ENCODE data around the gene PRR3. TPM values are rescaled to one million over a fixed set of nuclear protein-coding genes. Genes with fewer than 3 reads are reported as not detected.
"Not testable (repeated sequence)": the region's sequence is repeated elsewhere in the genome, so short reads cannot be mapped to it uniquely, and the experiment has no call there.

PRR3 gene
- total and polyA plus RNA-seq, 4 donors: 2.1 to 3.2 (median 2.4) TPM

- no peaks in the 10 kb centered on the region for H3K4me1 ChIP-seq (ENCODE audit: control insufficient read depth in 4 of 4, insufficient read depth in 4 of 4, low read length in 3 of 4)
- H3K27ac ChIP-seq (ENCODE audit: low read depth in 1 of 2, low read length in 2 of 2): no peak overlapping the region
- H3K9ac ChIP-seq (ENCODE audit: low read depth in 1 of 2, low read length in 2 of 2): no peak overlapping the region
- no peaks in the 10 kb centered on the region for H3K9me3 ChIP-seq (ENCODE audit: control insufficient read depth in 4 of 4, low read length in 3 of 4)
- WGBS: 75% methylated on average over 1 of the region's 1 CpG
- no peak for DNase-seq (ENCODE audit: low spot score)
- no peak for TF ChIP-seq HNF4G (IDR thresholded peaks at IDR 0.05)
- no peak for TF ChIP-seq NR2F2 (IDR thresholded peaks at IDR 0.05)
- no peak for TF ChIP-seq SP1 (IDR thresholded peaks at IDR 0.05)
- no peak for TF ChIP-seq CTCF (IDR thresholded peaks at IDR 0.05; ENCODE audit: low read depth, low read length, missing input control)
- no peak for TF ChIP-seq EGR1 (IDR thresholded peaks at IDR 0.05; ENCODE audit: low read depth in 2 of 2)
- no peak for TF ChIP-seq YY1 (IDR thresholded peaks at IDR 0.05)
- H3K4me3 ChIP-seq (ENCODE audit: low read depth in 1 of 3, low read length in 3 of 3): no peak overlapping the region
- no peaks in the 10 kb centered on the region for H3K27me3 ChIP-seq (ENCODE audit: control insufficient read depth in 4 of 4, insufficient read depth in 4 of 4, low read length in 3 of 4)
- peaks cover 8 to 54% (median 44%) of the 10 kb centered on the region in 4 donors for H3K36me3 ChIP-seq (ENCODE audit: control insufficient read depth in 4 of 4, insufficient read depth in 3 of 4, low read depth in 1 of 4, low read length in 3 of 4)
Observed at GRCh38 chr6:30591008-30591407, 33.9 kb downstream of the PRR3 start.

GRCh38 chr6:30592287-30592686, 35.2 kb downstream of the PRR3 start:
- DNase-seq (ENCODE audit: low spot score): no peak
- Histone ChIP-seq H3K27me3 (ENCODE audit: control insufficient read depth in 4 of 4, insufficient read depth in 4 of 4, low read length in 3 of 4) (no peaks in the 10 kb centered on the region), H3K4me3 (ENCODE audit: low read depth in 1 of 3, low read length in 3 of 3) (no peak overlapping the region), H3K9me3 (ENCODE audit: control insufficient read depth in 4 of 4, low read length in 3 of 4) (no peaks in the 10 kb centered on the region), H3K27ac (ENCODE audit: low read depth in 1 of 2, low read length in 2 of 2) (no peak overlapping the region), H3K4me1 (ENCODE audit: control insufficient read depth in 4 of 4, insufficient read depth in 4 of 4, low read length in 3 of 4) (peaks cover 0 to 2% (median 0%) of the 10 kb centered on the region in 4 donors), H3K9ac (ENCODE audit: low read depth in 1 of 2, low read length in 2 of 2) (no peak overlapping the region), H3K36me3 (ENCODE audit: control insufficient read depth in 4 of 4, insufficient read depth in 3 of 4, low read depth in 1 of 4, low read length in 3 of 4) (peaks cover 5 to 44% (median 34%) of the 10 kb centered on the region in 4 donors)
- TF ChIP-seq ZBTB33 (IDR thresholded peaks at IDR 0.05) (no peak), FOXA1 (IDR thresholded peaks at IDR 0.05) (no peak), RAD21 (IDR thresholded peaks at IDR 0.05) (no peak), EGR1 (IDR thresholded peaks at IDR 0.05; ENCODE audit: low read depth in 2 of 2) (no peak), TAF1 (conservative IDR thresholded peaks at IDR 0.05) (no peak), GABPA (IDR thresholded peaks at IDR 0.05 in 1 of 2, conservative IDR thresholded peaks at IDR 0.05 in 1 of 2) (no peak), RXRA (IDR thresholded peaks at IDR 0.05) (no peak)
- WGBS: 93% methylated on average over 1 of the region's 1 CpG

GRCh38 chr6:30597315-30598144, 40.4 kb downstream of the PRR3 start:
- not testable (repeated sequence) for H3K27me3 ChIP-seq (ENCODE audit: control insufficient read depth in 4 of 4, insufficient read depth in 4 of 4, low read length in 3 of 4); H3K27ac ChIP-seq (ENCODE audit: low read depth in 1 of 2, low read length in 2 of 2); H3K9me3 ChIP-seq (ENCODE audit: control insufficient read depth in 4 of 4, low read length in 3 of 4); H3K9ac ChIP-seq (ENCODE audit: low read depth in 1 of 2, low read length in 2 of 2); H3K4me3 ChIP-seq (ENCODE audit: low read depth in 1 of 3, low read length in 3 of 3); H3K4me1 ChIP-seq (ENCODE audit: control insufficient read depth in 4 of 4, insufficient read depth in 4 of 4, low read length in 3 of 4)
- TF ChIP-seq RAD21 (IDR thresholded peaks at IDR 0.05) (peak; percentile 81 to 89), EGR1 (IDR thresholded peaks at IDR 0.05; ENCODE audit: low read depth in 2 of 2) (peak; percentile 68 to 83), CTCF (IDR thresholded peaks at IDR 0.05; ENCODE audit: low read depth, low read length, missing input control) (peak; percentile 93)
- H3K36me3 ChIP-seq (ENCODE audit: control insufficient read depth in 4 of 4, insufficient read depth in 3 of 4, low read depth in 1 of 4, low read length in 3 of 4): peaks cover 3 to 26% (median 18%) of the 10 kb centered on the region in 4 donors
- WGBS: 74% methylated on average over 15 of the region's 15 CpGs
- peak; percentile 88 for DNase-seq (ENCODE audit: low spot score)
